H1 (cell line): ENCODE results near the gene OMG. TPM values are rescaled to one million over a fixed set of nuclear protein-coding genes. Genes with fewer than 3 reads are reported as not detected.

ENCODE experiments used
- CTCF ChIA-PET: fragments of 300-600 bp; sonication (Branson Sonifier 250); formaldehyde crosslinking; loops from one replicate; lab custom pipeline; 2021; ENCODE audit not compliant: partially characterized antibody; lab: Charles Lee
- POLR2A ChIA-PET: fragments of 300-600 bp; sonication (Branson Sonifier 250); formaldehyde crosslinking; loops from one replicate; lab custom pipeline; 2021; ENCODE audit warnings: inconsistent platforms; ENCODE audit not compliant: partially characterized antibody; lab: Charles Lee
- DNase-seq, 2 experiments: peaks; one replicate each; pipeline versions ENCODE4 v3.0.0 to v3.0.0-alpha.2; 2010 to 2022; ENCODE audit warnings: low spot score in 2 of 2, low read depth in 1 of 2, mixed read lengths in 1 of 2
- FAIRE-seq: peaks from 2 replicates; lab custom pipeline; 2011; peaks lifted over from hg19 to GRCh38; lab: Jason Lieb, UNC
- H2AFZ ChIP-seq: 2 replicates; pipeline ENCODE4 v1.8.1; 2012; ENCODE audit warnings: low read length, inconsistent platforms
- H2AK5ac ChIP-seq: 2 replicates; pipeline ENCODE4 v1.6.1; 2013; ENCODE audit warnings: low read depth, low read length
- H2BK120ac ChIP-seq: replicated peaks from 2 replicates; pipeline ENCODE3; 2013; ENCODE audit warnings: low read depth, low read length, inconsistent platforms
- H2BK12ac ChIP-seq: 2 replicates; pipeline ENCODE4 v1.6.1; 2013; ENCODE audit warnings: low read depth, low read length
- H2BK15ac ChIP-seq: 2 replicates; pipeline ENCODE4 v1.6.1; 2013; ENCODE audit warnings: low read length
- H2BK20ac ChIP-seq: 2 replicates; pipeline ENCODE4 v1.6.1; 2013; ENCODE audit warnings: low read length
- H2BK5ac ChIP-seq: 2 replicates; pipeline ENCODE4 v1.6.1; 2013; ENCODE audit warnings: low read depth, low read length
- H3K14ac ChIP-seq: 2 replicates; pipeline ENCODE4 v1.6.1; 2013; ENCODE audit warnings: inconsistent platforms; ENCODE audit not compliant: insufficient read length
- H3K18ac ChIP-seq: 2 replicates; pipeline ENCODE4 v1.6.1; 2013; ENCODE audit warnings: low read length; ENCODE audit errors: extremely low read depth
- H3K23ac ChIP-seq: 2 replicates; pipeline ENCODE4 v1.6.1; 2013; ENCODE audit warnings: inconsistent platforms; ENCODE audit not compliant: insufficient read length
- H3K23me2 ChIP-seq: 2 replicates; pipeline ENCODE4 v1.6.1; 2013; ENCODE audit warnings: low read depth, low read length
- H3K27ac ChIP-seq: 2 replicates; pipeline ENCODE4 v1.6.1; 2011; ENCODE audit warnings: low read depth, low read length, inconsistent platforms
- H3K27me3 ChIP-seq, 4 experiments: replicated peaks in 1 of 4; 1 replicate in 1 of 4; 2 replicates in 3 of 4; pipeline versions ENCODE4 v1.6.1 to v1.8.1; 2011 to 2013; ENCODE audit warnings: low read length in 3 of 4, mild to moderate bottlenecking in 3 of 4, inconsistent platforms in 2 of 4, mixed read lengths in 2 of 4, moderate library complexity in 1 of 4; ENCODE audit not compliant: control insufficient read depth in 3 of 4, insufficient read depth in 3 of 4; ENCODE audit errors: extremely low read depth in 1 of 4
- H3K36me3 ChIP-seq, 4 experiments: 2 replicates each; pipeline versions ENCODE4 v1.6.1 to v1.8.1; 2011 to 2013; ENCODE audit warnings: mild to moderate bottlenecking in 4 of 4, low read length in 3 of 4, moderate library complexity in 2 of 4, control low read depth in 1 of 4, inconsistent platforms in 1 of 4; ENCODE audit not compliant: insufficient read depth in 4 of 4, control insufficient read depth in 2 of 4
- H3K4ac ChIP-seq: replicated peaks from 2 replicates; pipeline ENCODE3; 2013; ENCODE audit warnings: low read length, low read depth, mixed read lengths, inconsistent platforms; ENCODE audit not compliant: insufficient read length
- H3K4me1 ChIP-seq, 4 experiments: replicated peaks in 1 of 4; 1 replicate in 1 of 4; 2 replicates in 3 of 4; pipeline versions ENCODE4 v1.6.1 to v1.8.1; 2011 to 2013; ENCODE audit warnings: low read length in 3 of 4, inconsistent platforms in 2 of 4, mixed read lengths in 1 of 4; ENCODE audit not compliant: insufficient read depth in 4 of 4, control insufficient read depth in 3 of 4
- H3K4me2 ChIP-seq, 2 experiments: 2 replicates each; pipeline versions ENCODE4 v1.6.1 to v1.8.1; 2011 to 2013; ENCODE audit warnings: low read depth in 2 of 2, low read length in 2 of 2, control low read depth in 1 of 2, inconsistent platforms in 1 of 2, mild to moderate bottlenecking in 1 of 2; ENCODE audit not compliant: insufficient read depth in 1 of 2
- H3K4me3 ChIP-seq, 4 experiments: fragments of 200-600, 300-600 bp in 1 of 4; sonication (generic), shearing (Covaris generic), sonication (Bioruptor Twin) in 1 of 4; 2 replicates each; pipeline versions ENCODE4 v1.5.1 to v1.8.1; 2011 to 2016; ENCODE audit warnings: low read length in 4 of 4, low read depth in 3 of 4, control low read depth in 2 of 4, inconsistent platforms in 2 of 4, mild to moderate bottlenecking in 2 of 4, mixed read lengths in 1 of 4, moderate library complexity in 1 of 4; ENCODE audit not compliant: insufficient read depth in 2 of 4; ENCODE audit errors: extremely low read depth in 1 of 4
- H3K56ac ChIP-seq: replicated peaks from 2 replicates; pipeline ENCODE3; 2013; ENCODE audit warnings: low read depth, mild to moderate bottlenecking, mixed read lengths, low read length, inconsistent platforms; ENCODE audit not compliant: insufficient read length
- H3K79me1 ChIP-seq: 2 replicates; pipeline ENCODE4 v1.6.1; 2013; ENCODE audit warnings: low read depth, low read length, control low read depth
- H3K79me2 ChIP-seq, 2 experiments: 2 replicates each; pipeline versions ENCODE4 v1.6.1 to v1.8.1; 2012 to 2013; ENCODE audit warnings: low read length in 2 of 2, mild to moderate bottlenecking in 2 of 2, inconsistent platforms in 1 of 2; ENCODE audit not compliant: insufficient read depth in 2 of 2, control insufficient read depth in 1 of 2
- H3K9ac ChIP-seq, 4 experiments: replicated peaks in 1 of 4; 1 replicate in 1 of 4; 2 replicates in 3 of 4; pipeline versions ENCODE4 v1.6.1 to v1.8.1; 2011 to 2013; ENCODE audit warnings: low read depth in 3 of 4, low read length in 3 of 4, control low read depth in 2 of 4, mild to moderate bottlenecking in 2 of 4, moderate library complexity in 2 of 4, inconsistent platforms in 1 of 4; ENCODE audit errors: extremely low read depth in 1 of 4
- H3K9me3 ChIP-seq, 2 experiments: 2 replicates each; pipeline versions ENCODE4 v1.6.1 to v1.8.1; 2012 to 2013; ENCODE audit warnings: mild to moderate bottlenecking in 2 of 2, moderate library complexity in 2 of 2, control low read depth in 1 of 2, inconsistent platforms in 1 of 2, low read depth in 1 of 2, low read length in 1 of 2, mixed read lengths in 1 of 2; ENCODE audit not compliant: insufficient read depth in 2 of 2
- H4K20me1 ChIP-seq, 2 experiments: replicated peaks in 1 of 2; 2 replicates each; pipeline versions ENCODE3 to v1.8.1; 2011 to 2013; ENCODE audit warnings: inconsistent platforms in 2 of 2, low read length in 2 of 2, mild to moderate bottlenecking in 1 of 2; ENCODE audit not compliant: insufficient read depth in 2 of 2, control insufficient read depth in 1 of 2
- H4K5ac ChIP-seq: 2 replicates; pipeline ENCODE4 v1.6.1; 2013; ENCODE audit warnings: low read length, low read depth, mixed read lengths, inconsistent platforms; ENCODE audit not compliant: insufficient read length
- H4K8ac ChIP-seq: 2 replicates; pipeline ENCODE4 v1.8.0; 2013; ENCODE audit warnings: mild to moderate bottlenecking, moderate library complexity, low read length, inconsistent platforms; ENCODE audit not compliant: insufficient read depth; ENCODE audit errors: extremely low read depth
- H4K91ac ChIP-seq: replicated peaks from 2 replicates; pipeline ENCODE3; 2013; ENCODE audit warnings: low read length, mixed read lengths, inconsistent platforms; ENCODE audit not compliant: insufficient read length
- BRCA1 ChIP-seq: IDR thresholded peaks from 2 replicates; pipeline ENCODE4 v1.6.1; 2012; ENCODE audit warnings: low read depth, low read length, improper control_type of control experiment
- JUND ChIP-seq: IDR thresholded peaks from 2 replicates; pipeline ENCODE4 v1.6.1; 2011; ENCODE audit warnings: mild to moderate bottlenecking, improper control_type of control experiment, low read length
- NRF1 ChIP-seq: IDR thresholded peaks from 2 replicates; pipeline ENCODE4 v1.6.1; 2011; ENCODE audit warnings: mild to moderate bottlenecking, low read depth, low read length, improper control_type of control experiment
- PHF8 ChIP-seq: fragments of 200-600 bp; sonication (generic); conservative IDR thresholded peaks from 2 replicates; pipeline ENCODE4 v1.7.1; 2012; ENCODE audit warnings: low read depth, mild to moderate bottlenecking, inconsistent platforms, low read length, moderate library complexity
- POLR2AphosphoS5 ChIP-seq: IDR thresholded peaks from 2 replicates; pipeline ENCODE4 v1.6.1; 2011; ENCODE audit warnings: low read depth, low read length
- RNF2 ChIP-seq: fragments of 200-900, 300-1000 bp; sonication (generic); IDR thresholded peaks from 2 replicates; pipeline ENCODE4 v1.7.1; 2016; ENCODE audit warnings: borderline replicate concordance, low read depth, mild to moderate bottlenecking, antibody characterized with exemption, low read length; ENCODE audit not compliant: poor library complexity, severe bottlenecking; ENCODE audit errors: missing control alignments
- SUZ12 ChIP-seq: fragments of 200-600 bp; sonication (generic); IDR thresholded peaks from 2 replicates; pipeline ENCODE4 v1.6.1; 2012; ENCODE audit warnings: mild to moderate bottlenecking, inconsistent platforms, low read length, moderate library complexity, mixed read lengths
- WGBS, 2 experiments: shearing (Covaris generic) in 1 of 2; methylation state at CpG; one replicate each; pipeline versions ENCODE4 v1.1.6 to v1.1.7; 2013 to 2015; ENCODE audit warnings: low lambda C conversion rate in 2 of 2, mixed read lengths in 2 of 2, inconsistent platforms in 1 of 2, low coverage in 1 of 2, missing lambda C conversion rate in 1 of 2; ENCODE audit not compliant: insufficient replicate concordance in 2 of 2, insufficient coverage in 1 of 2, insufficient read length in 1 of 2; ENCODE audit errors: extremely low coverage in 1 of 2, missing lambda C conversion rate in 1 of 2; 5-methylcytosine and 5-hydroxymethylcytosine counted together
- polyA plus RNA-seq, 7 experiments: library from polyadenylated mRNA; depleted of rRNA in 3 of 7; stranded (reverse) in 5 of 7; unstranded in 2 of 7; fragments of >200 nt in 5 of 7; fragments of 200-250 nt in 2 of 7; gene quantifications; 1 replicate in 5 of 7; 2 replicates in 1 of 7; 4 replicates in 1 of 7; pipeline versions ENCODE4 v1.2.1 to v1.2.3, GENCODE V29; 2011 to 2013; ENCODE audit warnings: missing spikeins in 2 of 7, mixed read lengths in 2 of 7
- total RNA-seq: library from RNA; stranded (reverse); fragmentation: NEBNext Ultra II Directional; extraction: Animal tissue kit (Norgen Biotek cat#: 25700); gene quantifications from 2 replicates; pipeline ENCODE4 v1.2.1, GENCODE V29; 2021

Gene OMG
- total and polyA plus RNA-seq, 2 of the 8 experiments (the other 6 are each of a cell fraction or from before 2014, with no cell fraction given): not detected

- Histone ChIP-seq H4K91ac (no peak overlapping the region), H2BK5ac (no peak overlapping the region), H2BK20ac (no peak overlapping the region), H3K4me3 (no peak overlapping the region), H4K5ac (no peak overlapping the region), H3K27ac (no peak overlapping the region), H3K14ac (no peak overlapping the region), H3K79me2 (no peaks in the 10 kb centered on the region), H3K18ac (no peak overlapping the region), H3K27me3 (no peaks in the 10 kb centered on the region), H3K23ac (no peak overlapping the region), H2BK15ac (no peak overlapping the region), H4K8ac (no peak overlapping the region), H2BK120ac (no peak overlapping the region), H3K79me1 (no peaks in the 10 kb centered on the region), H4K20me1 (no peaks in the 10 kb centered on the region), H3K4me2 (no peak overlapping the region), H3K36me3 (no peaks in the 10 kb centered on the region), H3K9ac (no peak overlapping the region), H3K4ac (no peak overlapping the region), H3K9me3 (peaks cover 0 to 5% of the 10 kb centered on the region in 2 experiments; a peak in 1 of 4 replicates), H2AFZ (no peak overlapping the region), H3K4me1 (peaks cover 0 to 3% (median 0%) of the 10 kb centered on the region in 4 experiments; a peak in 1 of 7 replicates), H2BK12ac (no peak overlapping the region), H3K23me2 (no peaks in the 10 kb centered on the region), H3K56ac (no peak overlapping the region), H2AK5ac (no peak overlapping the region)
- no peak for DNase-seq
- ChIA-PET CTCF (interaction anchor here (1.7 kb wide), 1 partner anchor 234 kb away, joined by 4 read pairs; no protein-coding TSS in a partner anchor), POLR2A (no interaction called here)
- WGBS, 2 experiments: 100% methylated on average over 1 of the region's 1 CpG; no CpG with 5 or more reads in 1 of the 2 experiments
- FAIRE-seq: no peak
- TF ChIP-seq JUND: no peak
- TF ChIP-seq PHF8: no peak
- no peak for TF ChIP-seq BRCA1
- no peak for TF ChIP-seq NRF1
- TF ChIP-seq RNF2: no peak
- TF ChIP-seq SUZ12: no peak
- TF ChIP-seq POLR2AphosphoS5: no peak
Measured at GRCh38 chr17:31295489-31295871, 1.6 kb downstream of the OMG start.
